Activated CD4-positive, alpha-beta T cell treated with anti-CD3 and anti-CD28 coated beads, Interleukin-2, amount 50 U/mL, for 4 hours (primary cell): ENCODE measurements around the gene GALNTL6.

Experiments
- DNase-seq, 2 experiments: peaks; one replicate each; pipeline ENCODE4 v3.0.0-alpha.2; 2020

Gene GALNTL6

DNA sequence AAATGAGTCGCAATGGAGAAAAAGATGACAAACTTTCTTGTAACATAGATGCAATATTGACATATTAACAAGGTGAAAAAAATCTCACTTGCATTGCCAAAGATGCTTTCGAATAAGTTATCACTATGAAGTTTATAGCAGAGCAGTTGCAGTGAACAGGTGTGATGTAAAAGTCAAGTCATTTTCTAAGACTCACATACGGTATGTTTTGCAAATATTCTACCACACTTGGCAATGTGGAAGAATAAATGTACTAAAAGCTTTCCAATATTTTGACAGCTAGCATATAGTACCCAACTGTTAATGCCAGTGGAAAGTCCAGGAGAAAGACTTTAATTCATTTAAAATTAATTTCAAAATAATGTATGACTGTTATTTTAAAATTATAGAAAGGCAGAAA lies 76.5 kb downstream of the GALNTL6 start:
- DNase-seq, result no peak

DNA sequence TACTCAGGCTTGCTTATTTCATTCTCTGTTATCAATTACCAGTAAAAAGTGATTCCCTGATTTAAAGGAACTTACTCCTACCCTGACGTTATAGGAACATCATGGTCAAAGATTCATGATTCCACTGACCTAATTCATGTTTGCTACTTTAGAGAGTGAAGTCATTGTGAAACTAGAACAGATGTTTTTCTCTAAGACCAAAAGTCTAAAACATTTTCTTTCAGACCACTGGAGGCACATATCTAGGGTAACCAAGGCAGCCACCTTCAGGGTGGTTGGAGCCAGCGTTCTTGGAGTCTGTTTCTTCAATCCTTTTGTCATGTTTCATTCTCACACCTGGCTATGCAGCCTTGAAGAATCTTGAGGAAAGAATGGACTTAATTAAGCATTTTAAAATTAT lies 77.8 kb downstream of the GALNTL6 start:
- no peak for DNase-seq

DNA sequence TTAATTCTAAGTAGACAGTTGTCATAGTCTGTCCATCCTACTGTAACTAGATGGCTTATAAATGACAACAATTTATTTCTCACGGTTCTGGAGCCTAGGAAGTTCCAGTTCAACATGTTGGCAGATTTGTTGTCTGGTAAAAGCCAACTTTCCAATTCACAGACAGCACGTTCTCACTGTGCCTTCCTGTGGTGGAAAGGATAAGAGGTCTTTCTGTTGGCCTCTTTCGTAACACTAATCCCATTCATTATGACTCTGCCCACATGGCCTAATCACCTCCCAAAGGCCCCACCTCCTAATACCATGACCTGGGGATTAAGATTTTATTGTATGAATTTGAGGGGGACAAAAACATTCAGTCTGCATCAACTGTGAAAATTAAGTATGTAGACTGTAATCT lies 83.2 kb downstream of the GALNTL6 start:
- DNase-seq, result no peak

- no peak for DNase-seq
Measured at GRCh38 chr4:171919314-171919713, 106.1 kb downstream of the GALNTL6 start.

- no peak for DNase-seq
Measured at GRCh38 chr4:171920901-171921300, 107.7 kb downstream of the GALNTL6 start.

DNA sequence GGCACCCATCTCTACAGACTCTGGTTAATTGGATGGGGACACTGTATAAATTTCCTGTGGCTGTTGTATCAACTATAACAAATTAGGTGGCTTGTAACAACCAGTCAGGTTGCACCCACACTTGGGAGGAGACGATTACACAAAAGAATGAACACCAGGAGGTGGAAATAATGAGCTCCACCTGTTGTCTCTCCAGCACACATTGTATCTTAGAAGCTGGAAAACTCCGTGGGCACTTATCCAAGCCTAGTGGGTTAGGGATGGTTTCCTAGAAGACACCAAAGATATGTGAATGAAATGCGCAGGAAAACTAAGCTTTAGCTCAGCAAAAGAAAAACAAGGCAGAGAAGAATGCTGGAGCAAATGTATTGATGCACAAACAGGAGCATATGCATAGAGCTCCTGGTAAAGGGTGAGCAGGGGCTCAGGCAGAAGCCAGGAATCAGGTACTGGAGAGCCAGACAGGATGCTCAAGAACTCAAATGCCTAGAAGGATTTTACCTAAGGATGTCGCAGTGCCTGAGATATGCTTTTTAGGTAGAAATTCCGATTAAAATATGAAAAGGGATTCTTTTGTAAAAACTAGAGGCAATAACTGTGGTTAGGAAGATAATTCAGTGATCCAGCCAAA lies 111.7 kb downstream of the GALNTL6 start:
- no peak for DNase-seq

- DNase-seq, result no peak
Measured at GRCh38 chr4:171928336-171928735, 115.1 kb downstream of the GALNTL6 start.

GRCh38 chr4:171929477-171929876 lies 116.3 kb downstream of the GALNTL6 start:
- no peak for DNase-seq

DNA sequence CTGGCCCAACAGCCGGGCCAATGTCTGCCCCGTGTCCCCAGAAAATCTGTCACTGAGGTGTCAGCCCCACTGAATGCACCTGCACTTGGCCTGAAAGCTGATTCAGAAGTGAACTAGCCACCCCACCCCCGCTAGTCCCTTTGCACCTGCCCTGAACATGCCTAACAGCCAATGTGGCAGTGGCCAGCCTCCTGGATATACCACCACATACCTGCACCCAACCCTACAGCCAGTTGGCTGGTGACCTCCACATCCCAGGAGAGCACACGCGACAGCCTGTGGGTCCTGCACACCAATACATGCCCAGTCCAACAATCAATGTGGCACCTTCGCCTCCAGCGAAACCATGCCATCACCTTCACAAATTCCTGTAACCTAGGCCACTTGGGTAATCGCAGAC lies 116.7 kb downstream of the GALNTL6 start:
- no peak for DNase-seq

- DNase-seq, result no peak
Measured at GRCh38 chr4:171932238-171932637, 119.0 kb downstream of the GALNTL6 start.

DNA sequence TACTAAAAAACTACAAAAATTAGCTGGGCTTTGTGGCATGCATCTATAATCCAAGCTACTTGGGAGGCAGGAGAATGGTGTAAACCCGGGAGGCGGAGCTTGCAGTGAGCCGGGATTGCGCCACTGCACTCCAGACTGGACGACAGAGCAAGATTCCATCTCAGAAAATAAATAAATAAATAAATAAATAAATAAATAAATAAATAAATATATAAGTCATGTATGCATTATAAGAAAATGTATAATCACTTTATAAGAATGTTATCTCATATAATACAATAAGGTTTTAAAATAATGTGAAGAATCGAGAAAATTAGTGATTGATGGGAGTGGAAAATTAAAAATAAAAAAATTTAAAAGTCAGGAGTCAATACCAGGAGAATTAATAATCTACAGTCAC lies 127.5 kb downstream of the GALNTL6 start:
- DNase-seq, result no peak

- no peak for DNase-seq
Measured at GRCh38 chr4:171947400-171947799, 134.2 kb downstream of the GALNTL6 start.

GRCh38 chr4:171948038-171948437 lies 134.8 kb downstream of the GALNTL6 start:
- no peak for DNase-seq

GRCh38 chr4:171954650-171955049 lies 141.4 kb downstream of the GALNTL6 start:
- DNase-seq, result no peak

DNA sequence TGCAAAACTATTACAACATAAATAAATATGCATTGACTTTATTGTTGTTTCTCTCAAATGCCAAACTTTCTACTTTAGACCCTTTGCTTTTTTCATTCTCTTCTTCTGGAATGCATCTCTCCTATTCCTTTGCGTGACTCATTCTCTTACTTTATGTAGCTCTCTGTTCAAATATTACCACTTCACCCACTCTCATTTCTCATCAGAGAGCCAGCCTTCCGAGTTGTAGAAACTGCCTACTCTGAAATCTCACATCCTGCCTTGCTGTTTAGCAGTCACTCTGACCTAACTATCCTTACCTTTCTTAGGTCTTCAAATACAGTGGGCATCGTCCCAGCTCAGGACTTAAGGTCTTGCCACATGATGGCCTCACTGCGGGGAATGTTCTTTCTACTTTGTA lies 143.5 kb downstream of the GALNTL6 start:
- DNase-seq, result no peak

DNA sequence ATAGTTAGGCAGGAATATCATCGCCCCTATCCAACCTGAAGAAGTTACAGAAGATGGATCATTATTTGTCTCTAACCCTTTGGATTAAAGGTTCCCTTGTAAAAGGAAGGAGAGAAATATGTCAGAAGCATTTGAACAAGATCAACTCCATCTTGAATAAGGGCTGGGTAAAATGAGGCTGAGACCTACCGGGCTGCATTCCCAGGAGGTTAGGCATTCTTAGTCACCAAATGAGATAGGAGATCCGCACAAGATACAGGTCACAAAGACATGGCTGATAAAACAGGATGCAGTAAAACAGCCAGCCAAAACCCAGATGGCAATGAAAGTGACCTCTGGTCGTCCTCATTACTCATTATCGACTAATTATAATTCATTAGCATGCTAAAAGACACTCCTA lies 148.9 kb downstream of the GALNTL6 start:
- DNase-seq, result no peak

- DNase-seq, result no peak
Measured at GRCh38 chr4:171966356-171966755, 153.2 kb downstream of the GALNTL6 start.

- DNase-seq, result no peak
Measured at GRCh38 chr4:171978216-171978615, 165.0 kb downstream of the GALNTL6 start.

DNA sequence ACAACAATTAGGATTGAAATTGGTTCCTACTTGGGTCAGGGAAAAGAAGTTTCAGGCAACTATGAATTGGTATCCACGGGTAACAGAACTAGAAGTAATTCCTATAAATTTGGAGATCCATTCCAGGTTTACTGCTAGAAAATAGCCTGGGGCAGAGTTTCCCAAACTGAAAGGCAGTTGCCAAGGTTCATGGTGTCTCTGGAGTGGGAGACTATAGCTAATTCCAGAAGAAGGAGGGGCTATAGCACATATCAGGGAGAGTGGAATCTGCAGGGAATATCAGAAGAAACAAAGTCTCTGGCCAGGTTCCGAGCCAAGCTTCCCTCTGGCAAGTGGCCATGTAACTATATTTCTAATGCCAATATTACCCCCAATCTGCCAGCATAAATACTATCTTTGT lies 166.3 kb downstream of the GALNTL6 start:
- DNase-seq, result no peak

DNA sequence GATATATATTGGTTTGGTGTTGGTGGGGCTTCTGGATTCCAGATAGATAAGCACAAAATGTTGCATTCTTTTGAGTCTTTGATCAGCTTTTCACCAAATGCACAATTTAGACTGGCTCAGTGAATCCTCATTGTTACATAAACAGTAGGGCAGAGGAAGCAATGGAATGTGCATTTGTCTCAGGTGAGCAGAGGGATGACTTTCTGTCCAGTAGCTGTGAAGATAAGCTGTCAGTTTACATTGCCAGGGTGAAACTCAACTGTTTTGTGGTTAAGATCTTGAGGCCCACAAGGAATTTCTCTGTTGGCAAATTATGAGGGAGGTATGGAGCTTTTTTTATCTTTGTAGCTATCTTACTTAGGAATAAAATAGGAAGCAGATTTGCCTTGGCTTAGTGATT lies 168.0 kb downstream of the GALNTL6 start:
- no peak for DNase-seq

DNA sequence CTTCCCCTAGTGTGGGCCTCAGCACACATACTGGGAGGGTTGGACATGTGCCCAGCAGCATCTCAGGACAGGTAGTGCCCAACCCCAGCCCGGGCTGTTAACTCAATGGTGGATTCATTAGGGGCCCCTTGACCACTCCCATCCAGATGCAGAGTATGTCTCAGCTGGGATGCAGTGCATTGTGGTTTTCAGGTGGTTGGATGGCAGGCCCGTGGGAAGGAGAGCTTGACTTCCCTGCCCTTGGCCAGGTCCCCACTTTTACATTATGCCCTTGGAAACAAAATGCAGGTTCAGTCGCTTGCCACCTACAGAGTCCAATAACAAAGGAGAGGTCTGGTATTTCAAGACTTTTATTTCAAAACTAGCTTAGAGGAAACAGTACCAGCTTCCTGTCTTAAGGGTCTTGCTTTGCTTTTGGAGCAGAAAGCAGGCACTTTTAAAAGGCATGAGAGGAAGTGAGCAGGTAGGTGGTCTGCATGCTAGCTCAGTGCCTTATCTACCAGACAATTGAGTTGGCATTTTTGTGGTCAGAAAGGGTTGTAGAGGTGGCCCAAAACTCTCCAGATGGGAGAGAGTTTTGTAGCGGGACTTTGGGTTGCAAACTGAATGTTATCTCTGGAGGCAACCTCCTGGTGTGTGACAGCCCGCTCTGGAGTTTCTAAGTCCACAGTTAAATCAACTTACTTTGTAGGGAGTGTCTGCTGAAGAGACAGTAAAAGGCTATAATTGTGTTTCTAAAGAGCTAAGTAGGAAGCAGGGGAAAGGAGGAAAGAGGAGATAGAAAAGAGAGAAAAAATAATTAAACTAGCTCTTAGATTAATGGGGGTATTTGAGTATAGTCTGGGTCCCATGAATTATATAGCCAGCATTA lies 171.0 kb downstream of the GALNTL6 start:
- DNase-seq, result no peak

- no peak for DNase-seq
Measured at GRCh38 chr4:171985129-171985528, 171.9 kb downstream of the GALNTL6 start.

GRCh38 chr4:171993247-171993646 lies 180.0 kb downstream of the GALNTL6 start:
- DNase-seq, result no peak

- no peak for DNase-seq
Measured at GRCh38 chr4:172007889-172008288, 194.7 kb downstream of the GALNTL6 start.
